Measurements from ENCODE around the gene CADPS2.
A peak's percentile ranks its signal among the peaks of the same experiment; 100 is the strongest.

Gene CADPS2

DNA sequence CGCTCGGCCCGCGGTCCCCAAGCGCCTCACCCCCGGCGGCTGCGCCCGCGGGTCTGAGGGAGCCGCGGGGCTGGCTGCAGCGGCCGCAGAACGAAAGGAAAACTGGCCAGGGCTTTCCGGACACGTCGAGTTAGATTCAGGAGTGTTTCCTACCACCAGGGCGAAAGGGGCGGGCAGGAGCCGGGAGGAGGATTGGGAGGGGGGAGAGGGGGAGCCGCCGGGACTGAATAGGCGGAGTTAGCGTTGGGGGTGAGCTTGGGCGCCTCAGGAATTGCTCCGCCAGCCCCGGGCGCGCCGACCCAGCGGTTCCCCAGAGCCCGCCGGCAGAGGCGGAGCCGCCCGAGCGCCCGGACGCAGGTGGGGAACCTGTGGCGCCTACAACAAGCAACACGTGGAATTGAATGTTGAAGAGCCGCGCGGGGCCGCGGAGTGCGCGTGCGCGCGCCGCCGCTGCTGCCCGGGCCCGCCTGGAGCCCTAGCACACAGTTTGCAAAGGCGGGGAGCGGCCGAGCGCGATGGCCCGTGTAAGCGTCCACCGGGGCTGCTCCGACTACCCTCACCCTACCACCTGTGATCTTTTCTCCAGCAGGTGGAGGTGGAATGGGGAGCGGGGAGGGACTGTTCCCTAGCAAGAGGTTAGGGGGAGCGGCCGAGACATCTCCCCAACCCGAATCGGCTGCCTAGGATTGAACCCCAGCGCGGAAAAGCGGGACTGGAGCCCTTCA is at the start of gene CADPS2:
CADPS2 (minus strand) TSS at position 104 of the 725 bp plus-strand sequence. CDS start 123 bp downstream, outside the sequence.
- peak in 1 of 2 experiments; percentile 3 for DNase-seq (ENCODE audit: low read depth in 2 of 2)

DNA sequence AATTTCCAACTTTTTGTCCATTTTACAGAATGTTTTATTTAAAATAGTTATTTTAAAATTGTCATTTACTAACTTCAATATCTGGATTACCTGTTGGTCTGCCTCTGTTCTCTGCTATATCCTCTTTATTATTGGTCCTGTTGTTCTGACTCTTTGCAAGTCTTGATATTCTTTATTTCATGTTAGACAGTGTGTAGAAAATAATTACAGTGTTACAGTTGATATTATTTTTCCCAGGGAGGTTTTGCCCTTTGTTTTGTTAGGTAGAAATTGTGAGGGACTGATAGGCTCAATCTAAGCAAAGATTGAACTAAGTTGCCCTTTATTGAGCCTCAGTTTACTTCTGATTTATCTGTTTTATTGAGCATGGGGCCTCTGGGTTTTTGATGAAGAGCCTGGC is 49.4 kb upstream of the CADPS2 start:
- no peak for DNase-seq (ENCODE audit: low read depth in 2 of 2)

DNA sequence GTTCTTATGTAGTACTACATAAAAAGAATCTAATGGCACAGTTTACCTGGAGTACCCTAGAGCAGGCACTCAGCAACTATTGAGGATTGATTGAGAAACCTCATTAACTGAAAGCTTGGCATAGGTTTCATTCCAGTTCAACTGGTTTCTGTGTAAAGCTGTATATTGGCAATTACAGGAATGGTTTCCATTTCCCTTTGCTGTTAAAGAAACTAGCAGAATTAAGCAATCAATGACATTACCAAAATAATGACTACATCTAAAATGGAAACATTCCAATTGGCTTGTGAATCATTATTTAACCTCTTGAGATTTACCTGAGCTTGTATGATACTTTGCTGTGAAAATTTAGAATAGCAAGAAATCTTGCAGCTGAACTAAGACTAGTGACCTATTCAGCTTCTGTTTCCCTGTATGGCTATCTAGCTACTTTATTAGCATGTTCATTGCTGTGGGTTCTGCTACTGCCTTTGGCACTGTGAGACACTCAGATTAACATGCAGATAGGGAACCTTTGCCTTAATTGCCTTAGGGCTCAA is 33.5 kb upstream of the CADPS2 start:
- no peak for DNase-seq (ENCODE audit: low read depth in 2 of 2)

DNA sequence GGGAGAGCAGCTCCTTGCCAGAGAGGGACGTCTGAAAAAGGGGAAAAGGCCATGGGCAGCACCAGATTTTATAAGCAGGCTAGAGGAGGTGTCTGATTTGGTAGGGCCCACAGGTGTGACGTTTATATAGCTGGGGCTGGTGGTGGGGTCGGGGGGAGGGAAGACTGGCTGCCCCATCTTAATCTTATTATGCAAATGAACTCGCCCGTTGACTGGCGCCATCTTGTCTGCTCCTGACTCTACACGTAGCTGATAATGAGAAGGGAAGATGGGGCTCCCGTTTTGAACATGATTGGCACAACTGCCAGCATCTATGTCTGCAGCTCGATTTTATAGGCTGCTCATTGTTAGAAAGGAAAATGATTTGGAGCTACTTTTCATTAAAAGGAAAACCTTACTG is 28.6 kb upstream of the CADPS2 start:
- DNase-seq (ENCODE audit: low read depth in 2 of 2), result no peak

DNA sequence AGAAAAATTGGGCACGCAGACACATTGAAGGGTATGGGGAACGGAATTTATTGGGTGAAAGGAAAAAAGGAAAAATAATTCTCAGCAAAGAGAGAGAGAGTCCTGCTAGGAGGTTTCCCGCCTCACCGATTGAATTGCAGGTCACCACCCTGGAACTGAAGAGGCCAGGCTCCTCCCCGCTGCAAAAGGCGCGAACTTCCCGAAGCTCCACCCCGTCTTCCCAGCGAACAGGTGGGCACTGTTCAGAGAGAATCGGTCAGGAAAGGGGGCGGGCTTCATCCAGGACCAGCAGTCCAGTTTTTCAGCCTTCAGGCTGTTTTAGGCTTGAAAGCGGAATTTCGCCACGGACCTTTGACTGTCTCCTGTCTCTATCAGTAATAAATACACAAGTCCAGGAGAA is 27.3 kb upstream of the CADPS2 start:
- no peak for DNase-seq (ENCODE audit: low read depth in 2 of 2)

DNA sequence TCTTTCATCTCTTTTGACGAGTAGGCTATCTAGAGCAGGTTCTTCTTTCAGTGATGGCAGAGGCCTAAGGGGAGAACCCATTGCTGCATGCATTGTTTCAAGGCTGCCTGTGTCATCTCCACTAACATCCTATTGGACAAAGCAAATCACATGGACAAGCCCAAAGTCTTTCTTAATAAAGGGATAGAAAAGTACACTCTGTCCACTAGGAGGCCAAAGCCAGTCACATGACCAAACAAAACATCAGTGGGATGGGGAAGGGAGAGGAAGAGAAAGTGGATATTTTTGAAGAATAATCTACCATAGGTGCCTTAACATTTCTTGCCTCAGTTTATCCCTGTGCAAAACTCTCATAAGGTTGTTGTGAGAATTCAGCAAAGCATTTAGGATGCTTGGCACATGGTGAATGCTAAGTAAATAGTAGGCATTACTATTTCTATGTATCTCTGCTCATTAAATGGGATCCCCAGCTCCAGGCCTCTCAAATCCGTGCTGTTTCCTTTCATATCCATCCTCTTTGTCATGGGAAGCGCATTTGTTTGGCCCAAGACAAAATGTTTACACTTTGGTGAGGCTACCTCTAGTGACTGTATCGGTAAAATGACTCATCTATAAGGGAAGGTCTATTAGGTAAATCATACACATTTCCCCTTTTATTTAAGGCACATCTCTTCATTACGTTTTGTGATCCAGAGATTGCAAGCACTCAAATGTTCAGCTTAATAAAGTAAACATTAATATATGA is 16.7 kb upstream of the CADPS2 start:
- DNase-seq (ENCODE audit: low read depth in 2 of 2), result no peak

DNA sequence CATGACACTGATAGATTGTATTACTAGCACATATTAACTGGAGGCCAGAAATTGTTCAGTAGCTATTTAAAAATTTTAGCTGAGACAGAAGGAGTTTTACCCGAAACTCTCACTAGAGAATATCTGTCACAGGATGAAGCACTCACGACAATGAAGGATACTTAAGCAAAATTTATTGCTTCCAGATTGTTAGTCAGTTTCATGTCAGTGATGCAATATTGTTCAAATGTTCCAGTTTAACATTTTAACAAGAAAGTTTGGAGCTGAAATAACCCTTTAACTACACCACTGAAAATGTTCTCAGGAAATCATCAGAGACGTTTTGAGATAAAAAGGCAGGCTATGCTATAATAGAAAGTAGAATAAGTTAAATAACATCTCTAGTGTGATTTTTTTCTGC is 15.0 kb upstream of the CADPS2 start:
- no peak for DNase-seq (ENCODE audit: low read depth in 2 of 2)

DNA sequence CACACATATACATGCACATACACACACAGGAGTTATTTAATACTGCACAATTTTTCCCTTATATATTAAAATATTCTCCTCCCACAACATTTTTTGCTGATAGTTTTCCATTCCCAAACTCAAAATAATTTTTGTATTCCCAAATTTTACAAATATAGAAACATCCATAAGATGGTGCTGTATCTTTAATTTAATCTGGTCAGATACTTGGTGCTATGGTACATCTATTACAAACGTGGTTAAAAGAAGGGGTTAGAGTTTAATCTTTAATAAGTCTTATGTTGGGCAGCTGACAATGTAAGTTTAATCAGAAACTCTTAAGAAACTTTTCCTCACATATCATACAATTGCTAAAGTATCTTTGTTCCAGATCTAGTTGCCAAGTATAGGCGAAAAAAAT is 10.2 kb upstream of the CADPS2 start:
- DNase-seq (ENCODE audit: low read depth in 2 of 2), result no peak

DNA sequence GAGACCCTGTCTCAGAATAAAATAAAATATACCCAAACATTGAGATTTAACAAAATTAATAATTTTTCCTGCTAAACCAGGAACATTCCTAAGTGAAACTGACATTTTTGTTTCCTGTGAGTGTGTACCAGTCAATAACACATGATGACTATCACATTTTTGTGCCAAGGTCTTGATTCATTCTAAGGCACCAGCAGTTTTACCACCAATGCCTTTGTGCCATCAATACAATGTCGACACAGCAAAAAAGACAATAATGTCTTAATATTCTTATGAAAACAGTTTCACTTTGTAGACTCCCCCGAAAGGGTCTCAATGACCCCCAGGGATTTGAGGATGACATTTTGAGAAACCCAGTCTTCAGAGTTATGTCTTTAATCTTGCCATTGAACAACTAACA is 7.2 kb upstream of the CADPS2 start:
- DNase-seq (ENCODE audit: low read depth in 2 of 2), result no peak

DNA sequence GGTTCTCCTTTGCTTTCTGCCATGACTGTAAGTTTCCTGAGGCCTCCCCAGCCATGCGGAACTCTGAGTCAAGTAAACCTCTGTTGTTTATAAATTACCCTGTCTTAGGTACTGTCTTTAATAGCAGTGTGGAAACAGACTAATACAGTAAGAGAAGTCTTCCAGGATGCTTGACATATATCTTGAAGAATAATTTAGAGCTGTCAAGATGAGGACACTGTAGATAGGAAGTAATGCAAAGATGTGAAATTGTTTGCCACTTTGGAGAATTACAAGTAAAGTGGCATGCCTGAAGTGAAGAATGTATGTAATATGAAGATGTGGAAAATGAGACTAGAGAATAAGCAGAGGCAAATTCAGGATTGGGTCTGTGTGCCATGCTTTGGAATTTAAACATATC is 2.9 kb upstream of the CADPS2 start:
- DNase-seq (ENCODE audit: low read depth in 2 of 2), result no peak

DNA sequence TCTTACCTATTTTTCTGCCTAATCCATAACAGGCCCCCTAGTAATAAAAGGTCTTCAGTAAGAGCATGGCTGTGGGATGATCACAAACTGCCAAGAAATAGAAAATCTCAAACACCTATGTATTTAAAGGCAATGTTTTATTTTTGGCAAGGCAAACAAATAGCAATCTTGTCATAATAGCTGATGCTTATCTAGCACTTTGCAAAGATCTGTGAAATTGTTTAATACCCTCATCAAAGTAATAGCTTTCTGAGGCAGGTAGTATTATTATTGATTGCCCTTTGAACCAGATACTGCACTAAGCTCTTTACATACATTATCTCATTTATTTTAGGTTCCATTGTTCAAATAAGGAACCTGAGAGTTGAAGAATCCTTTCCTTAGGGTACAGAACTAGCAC is 1.6 kb upstream of the CADPS2 start:
- DNase-seq (ENCODE audit: low read depth in 2 of 2), result no peak

DNA sequence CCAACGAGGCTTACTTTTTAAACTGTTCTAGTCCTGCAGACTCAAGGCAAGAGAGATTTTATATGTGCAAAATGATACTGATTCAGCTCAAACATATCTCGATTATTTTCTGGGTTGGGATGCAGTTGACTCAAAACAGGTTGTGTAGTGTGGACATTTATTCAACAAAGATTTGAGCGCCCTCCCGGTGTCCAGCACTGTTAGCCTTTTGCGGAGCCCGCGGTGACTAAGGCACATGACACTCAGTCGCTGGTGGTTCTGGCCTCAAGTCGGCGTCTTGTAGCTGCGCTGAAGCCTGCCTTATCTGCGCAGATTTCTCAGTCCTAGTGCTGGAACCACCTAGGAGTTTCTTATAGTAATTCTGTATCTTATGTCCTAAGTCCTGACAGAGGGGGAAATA is 938 bp upstream of the CADPS2 start:
- DNase-seq (ENCODE audit: low read depth in 2 of 2), result no peak

DNA sequence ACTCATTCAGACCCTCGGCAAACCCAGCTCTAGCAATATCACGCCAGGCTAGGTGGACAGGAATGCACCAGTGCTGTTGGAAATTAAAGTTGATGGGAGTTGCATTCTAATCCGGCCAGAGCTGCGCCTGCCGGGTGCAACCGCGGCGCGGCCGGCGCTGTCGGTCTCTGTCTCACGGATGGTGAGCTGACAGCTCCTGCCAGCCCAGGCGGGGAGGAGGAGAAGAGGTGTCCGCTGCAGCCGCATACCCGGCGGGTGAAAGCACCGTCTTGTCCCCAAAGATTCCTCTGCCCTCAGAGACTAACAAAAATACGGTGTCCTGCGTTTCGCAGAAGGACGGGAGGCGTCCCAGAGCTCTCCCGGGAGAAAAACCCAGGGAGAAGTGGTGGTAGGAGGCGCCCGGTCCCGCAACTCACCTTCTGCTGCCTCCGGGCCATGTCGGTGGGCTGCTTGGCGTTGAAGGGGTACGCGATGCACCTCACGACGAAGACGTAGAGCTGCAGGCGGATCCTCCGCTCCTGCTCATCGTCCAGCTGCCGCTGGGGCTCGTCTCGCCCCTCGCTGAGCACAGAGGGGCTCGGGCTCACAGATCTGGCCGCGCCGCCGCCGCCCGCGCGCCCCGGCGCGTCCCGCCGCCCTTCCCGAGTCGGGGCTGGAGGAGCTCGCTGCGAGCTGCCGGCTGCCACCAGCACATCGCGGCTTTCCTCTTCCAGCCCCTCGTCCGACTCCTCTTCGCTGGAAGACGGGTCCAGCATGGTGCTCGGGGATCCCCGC is 490 bp downstream of the CADPS2 start:
- no peak for DNase-seq (ENCODE audit: low read depth in 2 of 2)

DNA sequence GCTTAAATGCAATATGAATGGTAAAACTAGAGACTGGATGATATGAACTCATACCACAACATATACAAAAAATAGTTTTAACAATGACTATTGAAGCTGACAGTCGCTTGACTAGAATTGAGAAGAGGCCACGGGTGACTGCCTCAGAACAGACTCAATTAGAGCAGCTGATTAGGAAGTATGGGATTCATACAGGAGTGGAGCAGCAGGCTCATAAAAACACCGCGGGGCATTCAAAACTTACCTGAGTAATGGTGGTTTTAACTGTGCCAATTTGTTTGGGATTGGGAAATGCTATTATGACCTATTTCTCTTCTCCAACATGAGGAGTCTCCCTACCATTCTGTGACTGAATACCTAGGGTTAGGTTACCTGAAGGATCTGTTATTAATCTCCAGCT is 2.1 kb downstream of the CADPS2 start:
- no peak for DNase-seq (ENCODE audit: low read depth in 2 of 2)

DNA sequence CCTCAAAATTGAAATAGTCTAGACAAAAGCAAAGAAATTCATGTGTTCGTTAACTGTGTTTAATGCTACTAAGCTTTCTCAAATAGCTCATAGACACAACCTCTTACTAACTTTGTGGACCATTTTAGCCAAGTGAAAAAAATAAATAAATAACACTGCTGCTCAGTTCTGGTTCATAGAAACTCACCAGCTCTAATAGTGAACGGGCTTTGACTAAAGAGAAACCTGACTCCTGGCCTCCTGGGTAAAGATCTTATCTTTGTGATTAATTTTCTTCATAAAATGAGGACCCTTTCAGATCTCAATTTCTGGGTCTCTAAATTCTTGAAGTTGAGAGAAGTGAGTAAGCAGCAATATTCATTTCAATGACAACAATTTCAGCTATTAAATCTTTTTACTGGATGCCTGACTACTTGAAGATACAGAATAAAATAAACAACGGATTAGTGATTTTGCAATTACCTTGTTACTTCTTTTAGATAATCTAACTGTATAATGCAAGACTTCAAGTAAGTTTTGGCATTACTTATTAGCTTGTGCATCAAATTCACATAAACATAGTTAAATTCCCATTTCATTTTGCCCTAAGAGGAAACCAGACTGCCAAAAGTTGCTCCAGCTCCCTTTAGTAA is 3.1 kb downstream of the CADPS2 start:
- no peak for DNase-seq (ENCODE audit: low read depth in 2 of 2)

DNA sequence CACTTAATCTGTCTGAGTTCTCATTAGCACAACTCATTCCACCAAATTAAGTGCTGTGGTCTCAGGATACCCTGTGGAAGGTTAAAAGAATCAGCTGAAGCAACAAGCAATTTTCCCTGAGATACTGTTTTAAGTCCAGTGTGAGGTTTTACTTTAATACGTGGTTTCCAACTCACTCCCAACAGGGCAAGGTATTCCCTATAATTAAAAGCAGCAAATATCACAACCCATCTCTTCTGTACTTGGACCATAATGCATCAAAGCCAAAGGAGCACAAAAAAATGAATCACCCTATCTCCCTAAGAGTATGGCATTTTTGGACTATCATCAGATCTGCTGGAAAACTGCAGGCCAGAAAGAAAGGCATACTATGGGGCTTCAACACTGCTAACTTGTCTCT is 4.9 kb downstream of the CADPS2 start:
- DNase-seq (ENCODE audit: low read depth in 2 of 2), result no peak

DNA sequence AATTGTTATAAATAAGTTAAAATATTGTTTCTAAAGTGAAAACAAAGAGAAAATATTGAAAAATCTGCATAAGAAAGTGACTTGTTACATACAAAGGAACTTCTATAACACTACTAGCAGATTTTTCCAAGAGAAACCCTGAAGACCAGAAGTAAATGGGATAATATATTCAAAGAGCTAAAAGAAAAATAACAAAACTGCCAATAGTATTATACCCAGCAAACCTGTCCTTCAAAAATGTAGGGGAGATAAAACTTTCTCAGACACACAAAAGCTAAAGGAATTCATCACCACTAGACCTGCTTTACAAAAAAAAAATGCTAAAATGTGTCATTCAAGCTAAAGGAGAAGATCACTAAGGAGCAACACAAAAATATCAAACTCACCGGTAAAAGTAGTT is 17.0 kb downstream of the CADPS2 start:
- no peak for DNase-seq (ENCODE audit: low read depth in 2 of 2)

DNA sequence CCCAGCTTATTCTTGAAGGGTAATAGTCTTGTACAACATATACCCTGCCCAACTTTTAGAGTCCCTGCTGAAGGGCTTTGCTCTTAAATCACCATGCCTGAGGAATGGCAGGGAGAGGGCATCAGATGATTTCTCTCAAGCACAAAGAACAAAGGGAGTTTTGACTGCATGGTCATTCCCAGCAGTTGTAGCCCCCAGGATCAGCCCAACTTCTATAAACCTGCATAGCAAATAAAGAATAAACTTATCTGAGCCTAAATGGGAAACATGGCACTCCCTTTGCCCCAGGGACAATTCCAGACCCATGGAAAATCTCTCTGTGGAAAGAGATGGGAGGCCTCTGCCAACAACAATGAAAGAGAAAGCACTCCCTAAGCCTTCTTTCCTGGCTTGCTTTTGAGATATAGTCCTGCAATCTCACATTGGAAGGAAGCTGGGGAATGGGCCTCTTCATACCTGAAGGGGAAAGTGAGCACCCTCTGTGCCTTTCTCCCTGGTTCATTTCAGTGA is 18.7 kb downstream of the CADPS2 start:
- DNase-seq (ENCODE audit: low read depth in 2 of 2), result no peak

DNA sequence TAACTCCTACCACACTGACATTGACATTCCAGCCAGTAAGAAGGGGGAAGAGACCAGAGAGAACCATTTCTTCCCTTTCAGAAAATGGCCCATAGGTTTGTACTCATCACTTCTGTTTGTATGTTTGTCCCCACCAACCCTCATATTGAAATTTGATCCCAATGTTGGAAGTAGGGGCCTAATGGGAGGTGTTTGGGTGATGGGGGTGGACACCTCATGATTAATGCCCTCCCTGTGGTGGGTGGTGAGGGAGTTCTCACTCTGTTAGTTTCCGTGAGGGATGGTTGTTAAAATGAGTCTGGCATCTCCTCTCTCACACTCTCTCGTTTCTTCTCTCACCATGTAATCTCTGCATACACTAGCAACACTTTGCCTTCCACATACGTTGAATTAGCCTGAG is 21.4 kb downstream of the CADPS2 start:
- no peak for DNase-seq (ENCODE audit: low read depth in 2 of 2)

DNA sequence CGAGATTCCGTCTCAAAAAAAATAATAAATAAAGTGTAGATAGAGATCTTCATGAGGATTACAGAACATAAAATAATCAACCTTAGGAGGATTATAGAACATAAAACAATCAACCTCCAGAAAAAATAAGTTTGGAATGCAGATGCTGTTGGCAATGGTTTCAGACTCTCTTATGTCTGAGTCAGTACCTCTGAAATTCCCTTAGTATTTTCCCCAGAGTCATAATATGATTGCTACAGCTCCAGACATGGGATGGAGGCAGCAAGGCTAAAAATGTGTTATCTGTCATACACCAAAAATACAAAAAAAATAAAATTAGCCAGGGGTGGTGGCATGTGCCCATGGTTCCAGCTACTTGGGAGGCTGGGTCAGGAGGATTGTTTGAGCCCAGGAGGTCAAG is 22.2 kb downstream of the CADPS2 start:
- no peak for DNase-seq (ENCODE audit: low read depth in 2 of 2)

DNA sequence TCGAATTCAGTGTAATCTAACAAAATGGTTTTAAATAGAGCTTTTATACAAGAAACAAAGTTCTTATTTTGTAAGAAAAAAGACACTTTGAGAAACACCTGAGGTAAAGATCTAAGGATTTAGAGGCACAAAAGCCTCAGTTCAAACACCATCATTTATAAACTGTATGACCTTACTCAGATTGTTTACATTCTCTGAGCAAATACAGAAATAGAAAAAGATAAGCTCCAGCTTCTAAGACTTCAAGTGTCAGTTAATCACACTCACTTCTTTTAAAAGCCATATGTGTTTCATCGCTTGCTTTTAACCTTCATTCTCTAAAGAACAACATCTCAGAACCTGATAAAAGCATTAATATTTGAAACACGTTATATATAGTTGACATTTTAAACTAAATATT is 27.9 kb downstream of the CADPS2 start:
- no peak for DNase-seq (ENCODE audit: low read depth in 2 of 2)

DNA sequence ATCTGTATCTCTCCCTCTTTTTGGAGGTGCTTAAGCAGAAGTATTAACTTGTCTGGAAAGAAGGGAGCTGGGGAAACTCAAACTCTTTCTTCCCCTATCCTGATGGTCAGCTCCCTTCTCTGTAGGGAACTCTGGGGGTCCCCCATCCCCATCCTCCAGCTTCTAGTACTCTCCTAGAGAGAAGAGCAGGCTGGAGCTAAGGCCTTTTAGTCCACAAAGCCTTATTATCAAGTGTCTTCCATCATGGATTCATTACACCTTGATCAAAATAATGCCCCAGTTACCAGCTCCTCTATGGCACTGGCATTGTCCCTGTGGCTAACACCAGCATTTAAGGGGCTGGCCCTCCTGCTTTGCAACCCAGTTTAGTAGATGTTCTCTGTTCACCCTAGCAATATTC is 35.7 kb downstream of the CADPS2 start:
- DNase-seq (ENCODE audit: low read depth in 2 of 2), result no peak

Measured in stimulated activated CD4-positive, alpha-beta T cell treated with anti-CD3 and anti-CD28 coated beads, Interleukin-12 subunit alpha, Interleukin-12 subunit beta, amount 100 ng/mL, for 24 hours (primary cell).